Pancreas (tissue), 10 donors: Measurements from ENCODE around the gene DRG2. TPM values are rescaled to one million over a fixed set of nuclear protein-coding genes. Genes with fewer than 3 reads are reported as not detected.

Source experiments
- ATAC-seq, 4 donors: fragments of 200-7000 bp; cut with Tn5 transposase; one replicate each; pipeline versions ENCODE4 v1.8.0 to v1.9.1; 2020; ENCODE audit warnings: mild to moderate bottlenecking in 4 of 4, moderate library complexity in 4 of 4
- DNase-seq, 6 donors: peaks; one replicate each; pipeline ENCODE4 v3.0.0-alpha.2; 2020
- FAIRE-seq: peaks from 2 replicates; lab custom pipeline; 2012; peaks lifted over from hg19 to GRCh38; lab: Jason Lieb, UNC
- H3K27ac ChIP-seq, 4 donors: fragments of 200-600 bp; sonication (generic); 1 replicate in 3 of 4; 2 replicates in 1 of 4; pipeline versions ENCODE4 v1.5.0 to v1.8.0; 2020
- H3K27me3 ChIP-seq, 4 donors: fragments of 200-600 bp; one replicate each; pipeline ENCODE4 v1.8.0; 2021
- H3K36me3 ChIP-seq, 3 donors: fragments of 200-600 bp; sonication (generic) in 1 of 3; one replicate each; pipeline versions ENCODE4 v1.5.0 to v1.8.0; 2020 to 2021
- H3K4me1 ChIP-seq, 3 donors: fragments of 200-600 bp; one replicate each; pipeline ENCODE4 v1.8.0; 2021
- H3K4me3 ChIP-seq, 4 donors: fragments of 200-600 bp; sonication (generic) in 2 of 4; one replicate each; pipeline versions ENCODE4 v1.5.0 to v1.8.0; 2020 to 2021
- H3K9me3 ChIP-seq, 4 donors: fragments of 200-600 bp; one replicate each; pipeline ENCODE4 v1.8.0; 2021
- WGBS, 2 donors: extraction: QIAGEN DNeasy Blood & Tissue Kit; methylation state at CpG; one replicate each; pipeline ENCODE4 v1.1.7; 2013; 5-methylcytosine and 5-hydroxymethylcytosine counted together
- intact Hi-C, 3 donors: fragments of 100-400 bp; cut with DNase I; formaldehyde crosslinking; loops; one replicate each; pipeline versions ENCODE4 v1.11.1 to v1.14.2; 2022
- polyA plus RNA-seq, 2 donors: library from polyadenylated mRNA; stranded (reverse); fragments of 200-250 nt; gene quantifications; one replicate each; pipeline ENCODE4 v1.2.3, GENCODE V29; 2013
- total RNA-seq, 6 donors: library from RNA; stranded (reverse); fragmentation: NEBNext Ultra II Directional in 4 of 6; extraction: Animal tissue kit (Norgen Biotek cat#: 25700) in 4 of 6; gene quantifications; one replicate each; pipeline versions ENCODE4 v1.2.1 to v1.2.4, GENCODE V29; 2021 to 2023
- TF ChIP-seq, protein P1 (sequence below), 4 donors: fragments of 200-600 bp; sonication (generic) in 3 of 4; IDR thresholded peaks; one replicate each; pipeline versions ENCODE4 v1.5.0 to v1.8.0; 2021; ENCODE audit warnings: antibody characterized with exemption in 4 of 4
- donor health status: healthy with polysubstance abuse.
- donor health status: DM: no; HTN: no; CAD: no; lungs with moderate emphysema.
- donor health status: DM: no; HTN: no; CAD: no.
- donor health status: control.
- donor health status: control.
- donor health status: Bipolar disorder and iron deficiency.
- donor health status: DM: yes; HTN: yes; CAD: no.
- donor health status: DM: no; HTN: no; CAD: no.
- donor health status: DM: no; HTN: no; CAD: no.
- donor health status: DM: yes; HTN: yes; CAD: no.

DRG2 gene
- total and polyA plus RNA-seq, 8 donors = 13.4 to 46.9 (median 17.9) TPM

DNA sequence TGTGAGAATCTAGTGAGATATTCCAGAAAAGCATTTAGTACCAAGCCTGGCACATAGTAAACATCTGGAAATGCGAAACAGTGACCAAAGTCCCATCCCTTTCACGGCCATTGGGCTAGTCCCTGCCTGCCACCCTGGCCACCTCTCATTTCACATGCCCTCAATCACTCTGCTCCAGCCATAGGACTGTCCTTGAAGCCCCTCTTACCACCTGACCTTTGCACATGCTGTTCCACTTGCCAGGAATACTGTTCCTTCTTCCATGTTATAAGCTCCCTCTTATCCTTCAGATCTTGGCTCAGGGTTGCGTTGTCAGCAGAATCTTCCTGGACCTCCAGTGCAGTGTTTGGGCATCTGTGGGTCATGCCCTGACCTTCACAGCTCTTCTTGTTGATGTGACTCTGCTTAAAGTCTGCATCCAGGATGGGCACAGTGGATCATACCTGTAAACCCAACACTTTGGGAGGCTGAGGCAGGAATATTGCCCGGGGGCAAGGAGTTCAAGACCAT, 22.9 kb downstream of the DRG2 start:
- H3K27ac ChIP-seq = no peak overlapping the region
- DNase-seq (no peak), ATAC-seq (no peak), FAIRE-seq (no peak)
- WGBS, 2 donors = 49 to 78% methylated on average over 4 of the region's 4 CpGs
- H3K9me3 ChIP-seq = no peaks in the 10 kb centered on the region
- no peaks in the 10 kb centered on the region for H3K4me1 ChIP-seq
- intact Hi-C loops = no loop called here
- TF ChIP-seq, protein P1, sequence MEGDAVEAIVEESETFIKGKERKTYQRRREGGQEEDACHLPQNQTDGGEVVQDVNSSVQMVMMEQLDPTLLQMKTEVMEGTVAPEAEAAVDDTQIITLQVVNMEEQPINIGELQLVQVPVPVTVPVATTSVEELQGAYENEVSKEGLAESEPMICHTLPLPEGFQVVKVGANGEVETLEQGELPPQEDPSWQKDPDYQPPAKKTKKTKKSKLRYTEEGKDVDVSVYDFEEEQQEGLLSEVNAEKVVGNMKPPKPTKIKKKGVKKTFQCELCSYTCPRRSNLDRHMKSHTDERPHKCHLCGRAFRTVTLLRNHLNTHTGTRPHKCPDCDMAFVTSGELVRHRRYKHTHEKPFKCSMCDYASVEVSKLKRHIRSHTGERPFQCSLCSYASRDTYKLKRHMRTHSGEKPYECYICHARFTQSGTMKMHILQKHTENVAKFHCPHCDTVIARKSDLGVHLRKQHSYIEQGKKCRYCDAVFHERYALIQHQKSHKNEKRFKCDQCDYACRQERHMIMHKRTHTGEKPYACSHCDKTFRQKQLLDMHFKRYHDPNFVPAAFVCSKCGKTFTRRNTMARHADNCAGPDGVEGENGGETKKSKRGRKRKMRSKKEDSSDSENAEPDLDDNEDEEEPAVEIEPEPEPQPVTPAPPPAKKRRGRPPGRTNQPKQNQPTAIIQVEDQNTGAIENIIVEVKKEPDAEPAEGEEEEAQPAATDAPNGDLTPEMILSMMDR (IDR thresholded peaks at IDR 0.05) = no peak
- H3K27me3 ChIP-seq = no peaks in the 10 kb centered on the region
- peaks cover 0 to 7% (median 0%) of the 10 kb centered on the region in 3 donors for H3K36me3 ChIP-seq
- H3K4me3 ChIP-seq = no peak overlapping the region

DNA sequence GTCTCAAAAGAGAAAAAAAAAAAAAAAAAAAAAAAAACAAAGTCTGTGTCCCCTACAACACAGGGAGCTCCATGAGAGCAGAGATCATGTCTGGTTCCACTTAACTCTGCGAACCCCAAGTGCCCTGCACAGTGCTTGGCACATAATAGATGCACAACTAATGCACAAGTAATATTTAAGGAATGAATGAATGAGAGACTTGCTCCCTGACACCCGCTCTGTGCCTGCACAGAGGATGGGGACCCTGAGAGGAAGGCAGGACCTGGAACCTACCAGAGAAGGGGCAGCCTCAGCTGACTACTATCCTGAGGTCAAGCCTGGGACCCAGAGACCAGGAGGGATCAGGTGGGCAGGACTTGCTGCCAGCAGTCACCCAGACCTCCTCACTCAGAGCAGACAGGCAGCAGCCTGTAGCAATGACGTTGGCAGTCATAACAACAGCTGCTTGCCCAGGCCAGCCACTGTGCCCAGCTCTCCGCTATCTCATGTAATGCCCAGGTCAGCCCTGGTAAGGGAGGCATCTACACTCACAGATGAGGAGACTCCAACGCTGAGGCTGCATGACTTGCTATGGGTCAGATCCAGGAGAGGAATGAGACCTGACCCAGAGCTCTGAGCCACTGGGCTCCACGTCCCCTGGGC, 23.7 kb downstream of the DRG2 start:
- Histone ChIP-seq H3K27ac (no peak overlapping the region), H3K4me1 (no peaks in the 10 kb centered on the region), H3K9me3 (no peaks in the 10 kb centered on the region), H3K4me3 (no peak overlapping the region), H3K27me3 (no peaks in the 10 kb centered on the region), H3K36me3 (peaks cover 0 to 7% (median 0%) of the 10 kb centered on the region in 3 donors)
- ATAC-seq (no peak), FAIRE-seq (no peak), DNase-seq (no peak)
- intact Hi-C loops = no loop called here
- 67 to 74% methylated on average over 6 of the region's 6 CpGs for WGBS, 2 donors
- TF ChIP-seq, protein P1 (IDR thresholded peaks at IDR 0.05) = no peak

GRCh38 chr17:18115517-18115916, 27.8 kb downstream of the DRG2 start:
- intact Hi-C loops = no loop called here
- 74 to 77% methylated on average over 7 of the region's 7 CpGs for WGBS, 2 donors
- DNase-seq = no peak
- Histone ChIP-seq H3K36me3 (no peaks in the 10 kb centered on the region), H3K27ac (no peak overlapping the region), H3K4me3 (no peak overlapping the region), H3K9me3 (no peaks in the 10 kb centered on the region), H3K4me1 (no peaks in the 10 kb centered on the region), H3K27me3 (no peaks in the 10 kb centered on the region)
- no peak for FAIRE-seq
- TF ChIP-seq, protein P1 (IDR thresholded peaks at IDR 0.05) = no peak
- no peak for ATAC-seq

- FAIRE-seq = no peak
- intact Hi-C loops = no loop called here
- TF ChIP-seq, protein P1 (IDR thresholded peaks at IDR 0.05) = no peak
- no peaks in the 10 kb centered on the region for H3K27me3 ChIP-seq
- H3K27ac ChIP-seq = no peak overlapping the region
- H3K36me3 ChIP-seq = no peaks in the 10 kb centered on the region
- H3K4me3 ChIP-seq = no peak overlapping the region
- no peak for ATAC-seq
- no peak for DNase-seq
- H3K9me3 ChIP-seq = no peaks in the 10 kb centered on the region
- 76 to 80% methylated on average over 5 of the region's 5 CpGs for WGBS, 2 donors
- H3K4me1 ChIP-seq = no peaks in the 10 kb centered on the region
Observed at GRCh38 chr17:18116078-18116477, 28.3 kb downstream of the DRG2 start.

DNA sequence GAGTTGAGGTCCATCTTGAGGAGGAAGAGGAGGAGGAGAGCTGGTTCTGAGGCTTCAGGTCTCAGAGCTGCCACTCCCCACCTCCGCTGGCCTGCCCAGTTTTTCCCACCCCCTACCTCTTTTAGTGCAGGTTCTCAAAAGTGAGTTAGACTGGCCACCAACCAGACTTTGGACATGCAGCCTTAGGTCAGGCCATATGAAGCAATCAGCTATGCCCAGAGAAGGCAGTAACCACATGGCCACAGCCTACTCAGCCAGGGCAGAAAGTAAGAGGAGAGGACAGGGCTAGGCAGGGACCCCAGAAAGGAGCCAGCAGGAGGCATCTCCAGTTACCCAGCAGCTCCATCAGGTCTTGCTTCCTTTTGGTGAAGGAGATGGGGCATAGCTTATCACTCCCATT, 29.8 kb downstream of the DRG2 start:
- FAIRE-seq = no peak
- Histone ChIP-seq H3K4me1 (no peaks in the 10 kb centered on the region), H3K4me3 (no peak overlapping the region), H3K9me3 (no peaks in the 10 kb centered on the region), H3K36me3 (no peaks in the 10 kb centered on the region), H3K27me3 (no peaks in the 10 kb centered on the region), H3K27ac (no peak overlapping the region)
- ATAC-seq = no peak
- TF ChIP-seq, protein P1 (IDR thresholded peaks at IDR 0.05) = no peak
- intact Hi-C loops = no loop called here
- WGBS, 2 donors = 96 to 100% methylated on average over 1 of the region's 1 CpG
- DNase-seq = no peak
